GM19023 (cell line): ENCODE measurements around the gene CAP1.
"Not testable (repeated sequence)": the region's sequence is repeated elsewhere in the genome, so short reads cannot be mapped to it uniquely, and the experiment has no call there.

Experiments
- ATAC-seq: cut with Tn5 transposase; IDR thresholded peaks from one replicate; pipeline ENCODE4 v1.9.1; 2021; ENCODE audit warnings: mild to moderate bottlenecking, moderate library complexity; ENCODE audit not compliant: unreplicated experiment

CAP1 gene

DNA sequence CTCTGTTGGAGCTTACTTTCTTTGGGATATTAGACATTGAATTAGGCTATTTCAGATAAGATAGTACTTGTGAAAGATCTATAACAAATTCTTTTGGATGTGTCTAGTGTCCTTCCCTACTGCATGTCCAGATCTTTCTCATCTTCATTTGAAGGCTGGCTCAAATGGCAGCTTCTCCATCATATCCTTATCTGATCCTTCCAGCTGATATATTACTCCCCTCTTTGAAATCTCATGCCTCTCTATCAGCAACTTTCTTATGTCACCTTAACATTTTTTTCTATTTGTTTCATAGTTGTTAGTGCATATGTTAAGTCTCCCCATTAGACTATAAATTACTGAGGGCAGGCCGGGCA is 17.5 kb downstream of the CAP1 start:
- no peak for ATAC-seq

GRCh38 chr1:40058453-40059337 is 18.2 kb downstream of the CAP1 start:
- ATAC-seq = no peak

DNA sequence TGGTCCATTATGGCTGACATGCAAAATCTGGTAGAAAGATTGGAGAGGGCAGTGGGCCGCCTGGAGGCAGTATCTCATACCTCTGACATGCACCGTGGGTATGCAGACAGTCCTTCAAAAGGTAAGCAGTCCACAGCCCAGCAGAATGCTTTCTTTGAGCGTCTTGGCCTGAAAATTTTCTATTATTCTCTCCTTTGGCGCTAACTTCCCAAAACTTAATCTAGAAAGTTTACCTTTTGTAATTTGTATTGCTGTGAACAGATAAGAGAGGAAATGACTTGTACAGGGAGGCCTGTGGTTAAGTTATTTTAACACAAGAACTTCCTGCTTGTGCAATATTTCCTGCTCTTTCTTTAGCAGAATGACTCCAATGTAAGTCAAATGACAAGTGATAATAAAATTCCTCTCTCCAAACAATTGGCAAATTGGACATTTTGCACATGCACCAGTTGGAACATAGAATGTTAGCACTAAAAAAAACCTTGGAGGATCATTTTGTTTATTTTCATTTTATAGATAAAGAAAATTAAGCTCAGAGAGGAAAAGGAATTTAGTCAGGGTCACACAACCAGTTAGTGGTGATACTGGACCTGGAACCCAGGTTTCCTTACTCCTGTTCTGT is 18.9 kb downstream of the CAP1 start:
- ATAC-seq = peak; percentile 45

DNA sequence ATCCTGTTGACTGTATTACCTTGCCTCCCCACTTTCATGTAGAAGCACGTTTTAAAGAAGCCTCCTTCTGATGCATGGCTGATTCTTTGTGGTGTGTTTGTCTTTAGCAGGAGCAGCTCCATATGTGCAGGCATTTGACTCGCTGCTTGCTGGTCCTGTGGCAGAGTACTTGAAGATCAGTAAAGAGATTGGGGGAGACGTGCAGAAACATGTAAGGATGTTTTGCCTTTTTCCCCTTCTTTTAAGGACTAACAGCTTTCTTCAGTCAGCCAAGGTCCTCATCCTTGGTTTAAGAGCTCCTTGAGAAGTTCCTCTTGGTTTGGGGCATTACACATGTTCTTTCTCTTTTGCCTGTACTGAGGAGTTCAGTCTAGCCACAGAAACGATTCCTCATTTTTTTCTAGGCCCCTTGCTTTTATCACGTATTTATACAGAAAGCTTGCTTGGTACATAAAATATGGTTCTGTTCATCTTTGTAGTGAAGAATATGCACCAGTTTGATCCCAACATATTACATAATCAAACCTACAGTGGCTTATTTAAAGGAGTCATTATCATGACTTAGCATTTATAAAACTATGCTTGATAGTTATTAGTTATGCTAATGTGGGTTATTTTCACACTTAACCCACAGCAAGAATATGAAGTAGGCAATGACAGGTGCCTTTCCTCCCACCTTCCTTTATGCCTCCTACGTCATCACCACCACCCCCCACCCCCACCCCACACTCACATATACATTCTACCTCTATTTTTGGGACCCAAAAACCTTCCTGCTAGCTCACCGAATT is 19.6 kb downstream of the CAP1 start:
- ATAC-seq = no peak

DNA sequence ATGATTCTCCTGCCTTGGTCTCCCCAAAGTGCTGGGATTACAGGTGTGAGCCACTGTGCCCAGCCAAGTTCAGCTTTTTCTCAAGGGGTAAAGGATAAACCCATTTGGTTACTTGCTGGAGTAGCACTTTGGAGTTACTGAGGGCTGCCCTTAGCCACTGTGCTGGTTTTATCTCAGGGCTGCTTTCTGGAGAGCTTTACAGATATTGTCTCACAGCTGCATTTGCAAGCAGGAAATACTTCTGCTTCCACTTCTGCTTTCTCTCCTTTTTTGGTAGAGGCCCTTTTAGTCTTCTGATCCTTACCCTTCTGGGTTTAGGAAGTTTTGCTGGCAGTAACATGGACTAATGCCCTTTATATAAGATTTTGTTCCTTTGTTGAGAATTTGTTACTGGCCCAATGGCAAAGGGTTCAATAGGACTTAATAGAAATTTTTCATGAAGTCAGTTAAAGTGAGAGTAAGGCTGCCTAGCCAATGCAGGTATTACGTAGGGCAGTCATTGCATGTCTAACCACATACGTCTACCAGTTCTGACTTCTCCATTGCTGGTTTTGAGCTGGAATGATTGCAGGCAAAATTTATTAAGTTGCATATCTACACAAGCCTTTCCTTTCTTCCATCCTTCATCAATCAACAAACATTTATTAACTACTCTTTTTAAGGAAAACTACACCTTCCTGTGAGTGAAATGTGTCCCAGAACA is 24.4 kb downstream of the CAP1 start:
- peak; percentile 69 for ATAC-seq

GRCh38 chr1:40067023-40067422 is 26.5 kb downstream of the CAP1 start:
- ATAC-seq = no peak

DNA sequence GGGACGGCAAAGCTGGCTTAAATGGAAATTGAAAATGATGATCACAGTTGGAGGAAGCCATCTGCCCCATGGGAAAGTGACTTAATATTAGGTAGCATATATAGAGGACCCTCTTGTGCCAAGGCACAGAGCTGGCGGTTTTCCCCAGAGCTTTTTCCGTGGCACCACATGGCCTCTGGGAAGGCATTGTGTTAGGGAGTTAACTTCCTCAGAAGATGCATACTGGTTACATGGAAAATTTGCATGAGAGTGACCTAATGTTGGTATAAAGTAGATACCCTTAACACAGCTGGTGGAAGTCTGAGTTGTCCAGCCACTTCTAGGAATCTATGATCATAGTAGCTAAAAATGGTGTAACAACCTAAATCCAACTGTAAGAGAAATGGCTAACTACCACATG is 27.3 kb downstream of the CAP1 start:
- no peak for ATAC-seq

DNA sequence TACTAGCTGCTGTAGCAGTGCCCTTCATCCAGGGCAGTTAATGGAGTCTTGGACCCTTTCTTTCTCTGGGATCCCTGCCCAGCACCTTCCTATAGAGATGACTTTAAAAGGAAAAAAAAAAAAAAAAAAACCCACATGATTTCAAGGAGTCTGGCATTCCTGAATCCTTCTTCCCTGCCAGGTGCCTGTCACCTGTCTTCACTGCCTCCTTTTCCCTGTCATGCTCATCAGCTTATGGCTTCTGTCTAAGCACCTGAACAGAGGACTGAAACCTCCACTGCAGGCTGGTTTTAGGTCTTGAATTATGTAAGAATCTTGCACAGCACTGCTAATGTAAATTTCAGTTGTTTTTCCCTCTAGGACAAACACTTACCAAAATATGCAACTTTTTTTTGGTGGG is 31.6 kb downstream of the CAP1 start:
- ATAC-seq = no peak

- ATAC-seq = no peak
Measured at GRCh38 chr1:40073062-40073461, 32.5 kb downstream of the CAP1 start.

GRCh38 chr1:40075266-40075665 is 34.7 kb downstream of the CAP1 start:
- no peak for ATAC-seq

GRCh38 chr1:40076895-40077312 is 36.4 kb downstream of the CAP1 start:
- ATAC-seq = no peak

DNA sequence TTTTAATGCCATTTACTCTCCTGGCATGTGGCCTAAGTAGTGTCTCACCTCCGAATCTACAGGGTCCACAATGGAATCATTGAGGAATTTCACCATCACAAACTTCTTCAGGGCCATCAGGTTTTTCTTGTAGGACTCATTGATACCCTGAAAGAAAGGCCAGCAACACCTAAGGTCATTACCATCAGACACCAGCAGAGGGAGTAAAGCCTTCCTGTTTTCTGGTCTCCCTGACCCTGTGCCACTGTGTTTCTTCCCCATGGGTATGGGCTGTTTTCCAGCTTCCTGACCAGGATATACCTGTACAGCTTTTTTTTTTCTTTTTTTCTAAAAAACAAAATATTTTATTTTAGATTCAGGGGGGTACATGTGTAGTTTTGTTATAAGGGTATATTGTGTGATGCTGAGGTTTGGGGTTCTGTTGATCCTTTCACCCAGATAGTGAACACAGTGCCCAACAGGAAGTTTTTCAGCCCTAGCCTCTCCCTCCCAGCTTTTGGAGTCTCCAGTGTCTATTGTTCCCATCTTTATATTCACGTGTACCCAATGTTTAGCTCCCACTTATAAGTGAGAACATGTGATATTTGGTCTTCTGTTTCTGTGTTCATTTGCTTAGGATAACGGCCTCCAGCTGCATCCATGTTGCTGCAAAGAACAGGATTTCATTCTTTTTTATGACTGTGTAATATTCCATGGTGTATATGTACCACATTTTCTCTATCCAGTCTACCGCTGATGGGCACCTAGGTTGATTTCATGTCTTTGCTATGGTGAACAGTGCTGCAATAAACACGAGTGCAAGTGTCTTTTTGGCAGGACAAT is 38.2 kb downstream of the CAP1 start:
- no peak for ATAC-seq

DNA sequence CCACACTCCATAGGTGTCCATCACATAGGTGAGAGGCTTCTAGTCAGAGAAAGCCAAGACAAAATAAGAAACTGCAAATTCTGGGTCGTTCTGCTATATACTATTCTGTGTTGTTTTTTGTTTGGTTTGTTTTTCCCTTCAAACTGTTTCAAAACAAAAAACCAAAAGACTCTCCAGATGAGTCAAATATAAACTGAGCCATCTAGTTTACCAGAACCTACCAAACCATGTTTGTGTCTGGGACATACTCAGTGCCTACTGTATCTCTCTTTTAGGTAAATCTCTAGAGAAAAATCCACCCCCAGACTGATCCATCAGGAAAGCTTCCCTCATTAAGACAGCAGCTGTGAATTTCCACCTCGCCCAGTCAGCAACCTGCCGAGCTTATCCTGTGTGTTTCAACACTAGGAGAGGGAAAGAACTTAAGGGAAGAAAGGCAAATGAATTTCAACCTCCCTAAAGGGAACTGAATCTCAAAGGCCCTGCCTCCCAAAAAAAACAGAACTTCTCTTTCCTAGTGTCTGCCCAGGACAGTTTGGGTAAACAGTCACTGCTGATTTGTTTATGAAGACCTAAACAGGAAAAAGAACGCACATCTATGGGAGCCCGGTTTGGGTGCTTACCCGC is 39.4 kb downstream of the CAP1 start:
- ATAC-seq = no peak

DNA sequence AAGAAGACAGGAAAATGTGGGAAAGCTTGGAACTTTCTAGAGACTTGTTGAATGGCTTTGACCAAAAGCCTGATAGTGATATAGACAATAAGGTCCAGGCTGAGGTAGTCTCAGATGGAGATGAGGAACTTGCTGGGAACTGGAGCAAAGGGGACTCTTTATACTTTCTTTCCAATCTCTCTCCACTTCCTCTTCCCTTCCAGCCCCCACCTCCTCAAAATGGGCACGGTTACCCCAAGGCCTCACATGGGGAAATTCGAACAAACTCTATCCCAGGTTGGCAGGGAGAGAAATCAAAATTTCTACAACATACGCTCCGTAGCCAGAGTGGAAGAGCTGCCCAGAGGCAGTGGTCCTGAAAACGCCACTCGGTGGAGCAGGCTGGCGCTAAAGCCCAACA is 41.3 kb downstream of the CAP1 start:
- no peak for ATAC-seq

- ATAC-seq = not testable (repeated sequence)
Measured at GRCh38 chr1:40084750-40085149, 44.2 kb downstream of the CAP1 start.

DNA sequence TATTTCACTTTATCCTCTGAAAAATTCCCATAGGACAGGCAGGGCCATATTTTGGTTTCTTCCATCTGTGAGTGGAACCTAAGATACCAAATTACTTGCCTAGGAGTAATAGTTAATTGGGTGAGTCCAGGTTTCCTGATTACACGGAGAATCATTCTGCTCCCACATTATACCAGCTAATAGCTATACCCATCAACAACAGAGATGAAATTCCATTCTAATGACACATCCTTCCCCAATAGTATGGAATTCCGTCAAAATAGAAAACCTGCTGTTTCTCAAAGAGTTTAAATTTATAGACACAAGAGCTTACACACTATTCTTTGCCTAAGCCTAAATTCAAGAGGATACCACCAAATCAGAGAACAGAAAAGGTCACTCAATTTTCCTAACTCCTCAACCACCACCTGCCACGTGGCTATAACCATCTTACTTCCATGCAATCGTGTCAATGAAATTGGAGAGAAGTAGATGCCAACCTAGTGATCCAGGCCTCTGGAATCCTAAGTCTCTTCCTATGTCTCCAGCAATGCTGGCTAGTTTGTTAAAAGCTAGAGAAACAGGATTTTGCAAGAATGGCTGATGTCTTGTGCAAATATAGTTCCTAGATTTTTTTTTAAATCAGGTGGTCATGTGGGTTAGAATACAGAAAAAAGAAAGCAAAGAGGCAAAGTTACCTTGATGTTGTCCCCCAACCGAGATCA is 50.3 kb downstream of the CAP1 start:
- no peak for ATAC-seq

GRCh38 chr1:40092241-40092640 is 51.7 kb downstream of the CAP1 start:
- ATAC-seq = no peak

DNA sequence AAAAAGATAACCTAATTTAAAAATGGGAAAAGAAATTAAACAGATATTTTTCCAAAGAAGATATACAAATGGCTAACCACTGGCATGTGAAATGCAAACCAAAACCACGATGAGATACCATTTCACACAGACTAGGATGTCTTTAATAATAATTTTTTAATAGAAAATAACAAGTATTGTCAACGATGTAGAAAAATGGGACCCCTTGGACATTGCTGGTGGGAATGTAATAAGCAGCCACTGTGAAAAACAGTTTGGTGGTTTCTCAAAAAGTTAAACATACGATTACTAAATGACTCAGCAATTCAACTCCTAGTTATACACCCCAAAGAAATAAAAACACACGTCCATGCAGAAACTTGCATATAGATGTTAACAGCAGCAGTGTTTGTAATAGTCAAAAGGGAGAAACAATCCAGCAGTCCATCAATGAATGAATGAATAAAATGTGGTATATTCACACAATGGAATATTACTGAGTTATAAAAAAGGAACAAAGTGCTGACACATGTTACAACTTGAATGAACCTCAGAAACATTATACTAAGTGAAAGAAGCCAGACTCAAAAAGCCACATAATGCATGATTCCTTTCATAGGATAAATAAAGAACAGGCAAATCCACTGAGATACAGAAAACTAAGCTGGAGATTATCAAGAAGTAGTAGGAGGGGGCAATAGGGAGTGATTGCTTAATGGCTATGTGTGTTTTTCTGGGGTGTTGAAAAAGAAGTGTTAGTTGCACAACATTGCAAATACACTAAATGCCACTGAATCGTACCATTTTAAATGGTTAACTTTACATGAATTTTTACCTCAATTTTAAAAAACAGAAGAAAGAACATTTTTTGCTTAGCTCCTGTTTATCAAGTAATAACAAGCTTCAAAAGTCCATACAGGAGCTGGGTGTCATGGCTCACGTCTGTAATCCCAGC is 52.4 kb downstream of the CAP1 start:
- ATAC-seq = no peak
